Lower leg skin (tissue), 3 donors: Measurements from ENCODE around the gene DGKI.

Experiments used
- POLR2A ChIP-seq, 2 donors: fragments of 450-650 bp; IDR thresholded peaks; one replicate each; pipeline ENCODE4 v1.6.1; 2016 to 2017; ENCODE audit warnings: antibody characterized with exemption in 2 of 2, mild to moderate bottlenecking in 1 of 2, moderate library complexity in 1 of 2
- TF ChIP-seq, protein P1 (sequence below), 3 donors: fragments of 450-650 bp; IDR thresholded peaks; one replicate each; pipeline ENCODE4 v1.5.1; 2016; ENCODE audit warnings: antibody characterized with exemption in 3 of 3, mild to moderate bottlenecking in 3 of 3, moderate library complexity in 2 of 3

DNA sequence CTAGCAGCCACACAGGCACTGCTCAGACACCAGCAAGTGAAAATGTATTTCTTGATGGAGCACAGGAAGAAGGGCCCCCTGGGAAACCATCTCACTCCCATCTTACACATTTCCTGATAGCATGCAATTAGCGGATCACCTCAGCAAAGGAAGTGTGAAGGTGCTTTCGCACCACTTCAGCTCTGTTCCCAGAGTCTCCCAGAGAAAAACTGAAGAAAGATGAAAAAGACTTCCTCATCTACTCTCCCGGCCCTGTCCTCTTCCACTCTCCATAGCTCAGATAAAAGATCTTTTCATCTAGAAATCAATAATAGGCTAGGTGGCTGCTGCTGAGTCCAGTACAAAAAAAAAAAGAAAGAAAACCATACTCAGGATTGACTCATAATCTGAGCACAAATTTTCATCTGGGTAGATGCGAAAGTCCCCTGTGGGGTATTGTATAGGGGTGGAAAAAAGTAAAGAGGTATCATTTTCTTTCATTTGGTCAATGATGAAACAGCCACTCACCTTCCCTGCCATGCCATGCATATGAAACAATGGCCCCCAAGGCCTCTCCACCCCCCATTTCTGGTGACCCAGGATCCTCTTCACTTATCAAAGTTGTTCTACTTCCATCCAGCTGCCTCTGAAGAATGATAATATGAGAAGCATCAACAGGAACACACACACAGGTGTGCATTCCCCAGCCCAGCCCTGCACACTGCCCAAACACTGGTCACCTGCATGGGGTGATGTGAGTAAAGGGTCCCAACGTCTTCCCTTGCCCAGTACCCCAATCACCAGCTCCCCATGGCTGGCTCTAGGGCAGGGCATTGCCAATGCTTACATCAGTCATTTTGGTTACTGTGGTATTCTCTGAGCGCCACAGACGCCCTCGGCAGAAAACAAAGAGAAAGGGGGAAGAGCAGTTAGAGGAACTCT lies 48.8 kb upstream of the DGKI start:
- TF ChIP-seq, protein P1, sequence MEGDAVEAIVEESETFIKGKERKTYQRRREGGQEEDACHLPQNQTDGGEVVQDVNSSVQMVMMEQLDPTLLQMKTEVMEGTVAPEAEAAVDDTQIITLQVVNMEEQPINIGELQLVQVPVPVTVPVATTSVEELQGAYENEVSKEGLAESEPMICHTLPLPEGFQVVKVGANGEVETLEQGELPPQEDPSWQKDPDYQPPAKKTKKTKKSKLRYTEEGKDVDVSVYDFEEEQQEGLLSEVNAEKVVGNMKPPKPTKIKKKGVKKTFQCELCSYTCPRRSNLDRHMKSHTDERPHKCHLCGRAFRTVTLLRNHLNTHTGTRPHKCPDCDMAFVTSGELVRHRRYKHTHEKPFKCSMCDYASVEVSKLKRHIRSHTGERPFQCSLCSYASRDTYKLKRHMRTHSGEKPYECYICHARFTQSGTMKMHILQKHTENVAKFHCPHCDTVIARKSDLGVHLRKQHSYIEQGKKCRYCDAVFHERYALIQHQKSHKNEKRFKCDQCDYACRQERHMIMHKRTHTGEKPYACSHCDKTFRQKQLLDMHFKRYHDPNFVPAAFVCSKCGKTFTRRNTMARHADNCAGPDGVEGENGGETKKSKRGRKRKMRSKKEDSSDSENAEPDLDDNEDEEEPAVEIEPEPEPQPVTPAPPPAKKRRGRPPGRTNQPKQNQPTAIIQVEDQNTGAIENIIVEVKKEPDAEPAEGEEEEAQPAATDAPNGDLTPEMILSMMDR (IDR thresholded peaks at IDR 0.05) = no peak
- no peak for TF ChIP-seq POLR2A (IDR thresholded peaks at IDR 0.05)
